H4 (cell line): ENCODE data around the gene DEDD2. TPM values are rescaled to one million over a fixed set of nuclear protein-coding genes. Genes with fewer than 3 reads are reported as not detected.
"Not testable (repeated sequence)": the region's sequence is repeated elsewhere in the genome, so short reads cannot be mapped to it uniquely, and the experiment has no call there.

Experiments
- DNase-seq: peaks from one replicate; pipeline ENCODE4 v3.0.0-alpha.2; 2015; ENCODE audit warnings: low spot score
- total RNA-seq: library from RNA; depleted of rRNA; stranded (reverse); fragments of >200 nt; shearing (Covaris generic); gene quantifications from 2 replicates; pipeline ENCODE4 v1.2.3, GENCODE V29; 2014; rRNA removed

The DEDD2 gene, protein sequence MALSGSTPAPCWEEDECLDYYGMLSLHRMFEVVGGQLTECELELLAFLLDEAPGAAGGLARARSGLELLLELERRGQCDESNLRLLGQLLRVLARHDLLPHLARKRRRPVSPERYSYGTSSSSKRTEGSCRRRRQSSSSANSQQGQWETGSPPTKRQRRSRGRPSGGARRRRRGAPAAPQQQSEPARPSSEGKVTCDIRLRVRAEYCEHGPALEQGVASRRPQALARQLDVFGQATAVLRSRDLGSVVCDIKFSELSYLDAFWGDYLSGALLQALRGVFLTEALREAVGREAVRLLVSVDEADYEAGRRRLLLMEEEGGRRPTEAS
- 10.4 and 14.8 TPM in 2 replicates for total RNA-seq

DNA sequence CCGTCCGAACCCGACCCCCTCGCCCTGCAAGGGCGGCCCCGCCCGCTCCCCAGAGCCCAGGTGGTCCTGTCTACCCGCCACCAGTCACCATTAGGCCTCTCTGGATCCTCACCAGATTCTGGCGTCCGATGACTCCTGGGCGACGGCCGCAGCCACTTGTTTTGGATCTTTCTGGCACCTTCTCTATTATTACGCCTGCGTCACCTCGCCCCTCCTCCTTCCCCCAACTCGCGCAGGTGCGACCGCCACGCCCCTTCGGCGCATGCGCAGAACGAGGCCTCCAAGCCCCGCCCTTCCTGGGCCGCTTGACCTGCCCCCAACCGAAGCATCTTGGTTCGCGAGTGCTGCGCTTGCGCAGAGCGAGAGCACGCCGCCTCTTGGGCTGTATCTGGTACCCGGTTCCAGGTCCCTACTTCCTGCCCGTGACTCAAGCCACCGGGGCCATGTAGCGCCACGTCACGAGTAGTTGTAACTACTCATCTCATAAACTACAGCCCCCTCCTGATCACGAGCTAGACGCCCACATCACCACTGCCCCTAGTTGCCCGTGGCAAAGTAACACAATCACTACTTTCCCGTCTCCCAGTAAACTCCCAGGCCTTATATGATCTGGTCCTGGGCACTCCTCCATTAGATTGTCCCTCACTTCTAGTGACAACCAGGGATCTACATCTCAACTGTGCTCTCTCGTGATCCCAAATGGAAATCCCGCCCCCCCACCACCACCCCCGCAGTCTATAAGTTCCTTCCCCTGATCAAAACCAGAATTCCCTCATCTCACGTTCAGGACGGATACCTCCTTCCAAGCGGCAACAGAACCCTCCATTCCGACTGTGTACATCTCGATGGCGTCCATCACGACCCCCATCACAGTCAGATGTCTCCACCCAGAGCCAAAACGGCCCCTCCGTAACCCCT is at the start of gene DEDD2:
Gene DEDD2, minus strand, starts transcription at position 158 of the 918 bp plus-strand sequence. CDS start 670 bp downstream, outside the sequence.
- peak; percentile 96 for DNase-seq

DNA sequence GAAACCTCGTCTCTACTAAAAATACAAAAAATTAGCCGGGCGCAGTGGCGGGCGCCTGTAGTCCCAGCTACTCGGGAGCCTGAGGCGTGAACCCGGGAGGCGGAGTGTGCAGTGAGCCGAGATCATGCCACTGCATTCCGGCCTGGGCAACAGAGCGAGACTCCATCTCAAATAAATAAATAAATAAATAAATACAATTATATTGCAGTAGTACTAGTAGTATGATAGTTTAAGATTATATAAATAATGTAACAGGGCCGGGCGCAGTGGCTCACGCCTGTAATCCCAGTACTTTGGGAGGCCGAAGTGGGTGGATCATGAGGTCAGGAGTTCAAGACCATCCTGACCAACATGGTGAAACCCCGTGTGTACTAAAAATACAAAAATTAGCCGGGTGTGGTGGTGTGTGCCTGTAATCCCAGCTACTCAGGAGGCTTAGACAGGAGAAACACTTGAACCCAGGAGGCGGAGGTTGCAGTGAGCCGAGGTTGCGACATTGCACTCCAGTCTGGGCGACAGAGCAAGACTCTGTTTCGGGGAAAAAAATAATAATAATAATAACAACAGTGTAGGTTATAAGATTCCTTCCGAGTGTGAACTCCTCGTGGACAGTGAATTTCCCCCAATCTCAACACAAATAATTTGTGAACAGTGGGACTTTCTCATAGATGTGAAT is 49.6 kb upstream of the DEDD2 start:
- DNase-seq: not testable (repeated sequence)

DNA sequence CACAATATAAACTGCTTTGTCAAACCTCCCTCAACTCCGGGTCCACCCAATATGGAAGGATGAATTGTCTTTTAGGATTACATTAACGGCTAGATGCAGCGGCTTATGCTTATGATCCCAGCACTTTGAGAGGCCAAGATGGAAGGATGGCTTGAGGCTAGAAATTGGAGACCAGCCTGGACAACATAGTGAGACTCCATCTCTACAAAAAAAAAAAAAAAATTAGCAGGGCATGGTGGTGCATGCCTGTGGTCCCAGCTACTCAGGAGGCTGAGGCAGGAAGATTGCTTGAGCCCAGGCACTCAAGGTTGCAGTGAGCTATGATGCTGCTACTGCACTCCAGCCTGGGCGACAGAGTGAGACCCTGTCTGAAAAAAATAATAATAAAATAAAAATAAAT is 48.6 kb upstream of the DEDD2 start:
- not testable (repeated sequence) for DNase-seq

DNA sequence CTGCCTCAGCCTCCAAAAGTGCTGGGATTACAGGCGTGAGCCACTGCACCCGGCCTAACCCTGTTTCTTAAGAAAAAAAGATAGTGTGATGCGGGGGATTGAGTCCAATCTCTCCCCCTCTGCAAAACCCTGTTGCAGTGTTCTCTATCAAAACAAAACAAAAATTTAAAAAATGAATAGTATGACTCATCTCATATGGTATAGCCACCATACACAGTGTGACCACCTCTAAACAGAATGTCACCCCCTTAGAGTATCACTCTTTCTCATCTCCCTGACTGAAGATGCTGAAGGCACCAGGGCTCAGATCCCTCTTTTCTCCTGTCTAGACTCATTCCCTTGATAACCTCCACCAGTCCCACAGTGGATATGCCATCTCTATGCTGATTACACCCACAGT is 44.3 kb upstream of the DEDD2 start:
- no peak for DNase-seq

DNA sequence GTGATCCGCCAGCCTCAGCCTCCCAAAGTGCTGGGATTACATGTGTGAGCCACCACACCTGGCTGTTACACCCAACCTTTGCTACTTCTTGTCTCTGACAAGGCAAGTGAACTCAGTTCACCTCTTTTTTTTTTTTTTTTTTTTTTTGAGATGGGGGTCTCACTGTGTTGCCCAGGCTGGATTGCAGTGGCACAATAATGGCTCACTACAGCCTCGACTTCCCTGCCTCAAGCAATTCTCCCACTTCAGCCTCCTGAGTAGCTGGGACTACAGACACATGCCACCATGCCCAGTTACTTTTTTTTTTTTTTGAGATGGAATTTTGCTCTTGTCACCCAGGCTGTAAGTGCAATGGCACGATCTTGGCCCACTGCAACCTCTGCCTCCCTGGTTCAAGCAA is 40.4 kb upstream of the DEDD2 start:
- DNase-seq: not testable (repeated sequence)

DNA sequence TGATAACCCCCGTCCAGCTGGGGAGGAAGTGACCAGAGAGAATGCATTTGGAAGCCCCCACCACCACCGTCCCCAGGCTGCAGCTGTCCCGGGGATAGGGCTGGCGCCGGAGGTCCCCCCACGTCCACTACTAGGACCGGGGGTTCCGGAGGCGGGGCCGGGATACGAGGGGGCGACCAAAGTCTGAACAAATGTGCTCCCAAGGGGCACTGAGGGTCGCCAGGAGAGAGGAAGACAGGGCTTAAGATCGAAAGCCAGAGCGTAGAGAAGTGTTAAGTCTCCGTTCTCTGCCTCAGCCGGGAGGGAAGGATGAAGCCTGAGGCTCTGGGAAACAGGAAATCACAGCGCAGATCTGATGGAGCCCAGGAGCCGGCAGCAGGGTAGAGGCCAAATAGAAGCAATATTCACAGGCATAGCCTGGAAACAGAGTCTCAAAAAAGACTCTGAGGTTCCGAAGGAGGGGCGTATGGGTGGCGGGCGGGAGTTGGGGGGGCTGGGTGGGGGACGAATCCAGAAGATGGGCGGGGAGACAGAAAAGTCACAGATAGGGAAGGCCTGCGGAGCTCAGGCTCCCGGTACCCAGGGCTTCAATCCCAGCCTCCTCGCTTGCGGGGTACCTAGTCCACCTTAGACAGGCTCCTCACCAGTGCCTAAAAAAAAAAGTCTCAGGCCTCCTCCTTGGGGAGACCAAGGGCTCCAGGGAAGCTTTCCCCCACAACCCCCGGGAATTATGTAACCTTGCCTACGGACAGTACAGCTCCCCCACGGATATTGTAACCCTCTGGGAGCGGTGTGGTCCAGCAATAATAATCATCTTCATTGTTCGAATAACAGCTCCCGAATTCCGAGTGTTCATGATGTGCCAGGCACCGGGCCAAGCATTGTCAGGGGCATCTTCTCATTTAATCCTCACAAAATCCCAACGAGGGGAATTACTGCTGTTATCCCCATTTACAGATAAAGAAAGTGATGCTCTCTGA is 38.6 kb upstream of the DEDD2 start:
- no peak for DNase-seq

DNA sequence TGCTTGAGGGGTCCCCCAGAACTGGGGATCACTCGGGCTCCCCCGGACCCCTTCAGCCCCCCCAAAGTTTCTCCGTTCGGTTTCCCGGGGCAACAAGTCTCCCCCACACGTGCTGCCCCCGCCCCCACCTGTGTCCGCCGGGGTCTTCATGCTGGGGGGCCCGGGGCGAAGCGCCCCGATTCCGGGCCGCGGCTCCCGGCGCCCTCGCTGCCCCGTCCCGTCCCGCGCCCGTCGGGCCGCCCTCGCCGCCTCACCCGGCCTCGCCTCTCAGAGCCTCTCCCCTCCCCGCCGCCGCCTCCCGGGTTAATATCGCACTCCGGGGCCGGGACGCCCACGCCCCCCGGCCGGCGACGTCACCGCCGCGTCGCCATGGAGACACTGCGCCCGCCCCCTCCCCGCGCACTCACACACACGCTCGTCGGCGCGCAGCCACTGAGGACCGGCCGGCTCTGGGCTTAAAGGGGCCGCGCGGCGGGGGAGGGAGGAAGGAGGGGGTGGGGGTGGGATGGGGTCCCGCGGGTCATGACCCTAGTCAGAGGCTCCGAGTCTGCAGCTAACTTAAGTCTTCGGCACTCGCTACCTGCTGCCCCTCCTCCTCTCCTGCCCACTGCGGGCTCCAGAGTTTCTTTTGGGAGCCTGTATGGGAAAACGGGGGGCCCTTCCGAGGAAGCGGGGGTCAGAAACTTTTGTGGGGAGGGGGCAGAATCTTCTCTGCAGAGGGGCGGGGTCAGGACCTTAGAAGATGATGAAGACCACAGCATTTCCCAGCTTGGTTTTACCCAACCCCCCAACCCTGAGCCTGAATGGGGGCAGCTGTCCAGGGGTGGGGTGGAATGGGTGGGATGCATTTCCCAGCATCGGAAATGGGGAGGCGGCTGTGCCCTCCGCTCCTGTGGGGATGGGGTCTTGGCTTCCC is 37.6 kb upstream of the DEDD2 start, which contains the start of gene ERF:
Gene ERF, minus strand, starts transcription at position 279 of the 916 bp plus-strand sequence. Its CDS starts 129 bp downstream, at position 150.
- DNase-seq: peak; percentile 85

DNA sequence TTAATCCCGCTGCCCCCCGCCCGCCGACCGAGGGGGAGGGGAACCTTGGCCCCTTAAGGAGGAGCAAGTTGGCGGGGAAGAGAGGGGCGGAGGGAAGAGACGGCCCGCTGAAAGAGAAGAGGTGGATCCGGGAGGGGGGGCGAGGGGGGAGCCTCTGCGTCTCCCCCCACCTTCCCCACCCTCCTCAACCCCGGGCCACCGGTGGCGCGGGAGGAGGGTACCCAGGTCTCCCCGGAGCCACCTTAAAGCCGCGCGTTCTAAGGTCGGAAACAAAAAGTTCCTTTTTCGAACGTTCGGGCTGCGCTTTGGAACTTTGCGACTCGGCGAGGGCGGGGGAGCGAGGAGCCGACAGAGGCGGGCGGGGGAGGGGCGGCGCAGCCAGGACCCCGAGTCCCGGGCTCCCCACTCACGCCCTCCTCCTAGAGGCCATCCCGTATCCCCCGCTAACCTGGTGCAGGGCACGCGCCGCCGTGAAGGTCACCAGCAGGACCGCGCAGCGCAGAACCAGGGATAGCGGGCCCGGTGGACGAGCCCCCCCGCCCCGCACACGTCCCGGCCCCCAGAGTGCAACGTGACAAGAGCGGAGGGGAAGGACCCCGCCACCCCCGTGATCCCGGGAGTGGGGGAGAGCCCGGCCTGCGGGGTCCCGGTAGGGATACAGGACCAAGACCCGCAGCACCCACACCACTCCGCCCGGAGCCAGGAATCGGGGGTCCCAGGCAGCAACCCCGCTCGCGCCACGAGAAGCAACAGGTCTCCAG is 36.8 kb upstream of the DEDD2 start:
- peak; percentile 60 for DNase-seq

DNA sequence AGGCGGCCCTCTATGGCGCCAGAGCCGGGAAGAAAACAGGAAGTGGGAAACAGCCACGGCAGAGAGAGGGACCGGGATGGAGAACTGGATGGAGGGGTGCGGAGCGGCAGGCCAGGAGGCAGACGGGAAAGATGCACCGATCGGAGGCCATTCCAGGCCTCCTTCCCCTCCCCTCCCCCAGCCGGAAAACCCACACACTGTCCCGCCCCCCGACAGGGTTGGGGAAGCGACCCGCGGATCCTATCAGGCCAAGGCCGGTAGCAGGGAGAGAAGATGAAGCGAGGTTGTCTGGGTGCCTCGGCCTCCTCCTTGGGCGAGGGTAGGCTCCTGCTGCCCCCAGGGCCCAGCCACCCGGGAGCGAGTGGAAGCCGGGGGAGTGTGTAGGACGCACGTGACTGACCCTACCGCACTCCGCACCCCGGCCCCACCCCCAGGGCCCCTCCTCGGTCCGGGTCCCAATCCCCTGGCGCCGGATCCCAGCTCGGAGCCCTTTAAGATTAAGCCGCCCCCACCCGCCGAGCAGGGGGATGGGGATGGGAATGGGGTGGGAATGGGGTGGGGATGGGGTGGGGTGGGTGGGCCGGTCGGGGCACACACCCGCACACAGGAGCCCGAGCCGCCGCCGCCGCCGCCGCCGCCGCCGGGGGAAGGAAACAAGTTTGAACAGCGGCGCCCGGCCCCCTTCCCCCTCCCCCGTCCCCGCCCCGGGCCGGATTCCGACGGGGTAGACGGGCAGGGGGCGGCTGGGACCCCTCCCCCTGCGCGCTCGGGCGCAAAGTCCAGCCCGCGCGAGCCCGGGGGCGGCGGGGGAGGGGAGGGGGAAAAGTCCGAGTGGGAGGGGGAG is 36.0 kb upstream of the DEDD2 start:
- DNase-seq: no peak

DNA sequence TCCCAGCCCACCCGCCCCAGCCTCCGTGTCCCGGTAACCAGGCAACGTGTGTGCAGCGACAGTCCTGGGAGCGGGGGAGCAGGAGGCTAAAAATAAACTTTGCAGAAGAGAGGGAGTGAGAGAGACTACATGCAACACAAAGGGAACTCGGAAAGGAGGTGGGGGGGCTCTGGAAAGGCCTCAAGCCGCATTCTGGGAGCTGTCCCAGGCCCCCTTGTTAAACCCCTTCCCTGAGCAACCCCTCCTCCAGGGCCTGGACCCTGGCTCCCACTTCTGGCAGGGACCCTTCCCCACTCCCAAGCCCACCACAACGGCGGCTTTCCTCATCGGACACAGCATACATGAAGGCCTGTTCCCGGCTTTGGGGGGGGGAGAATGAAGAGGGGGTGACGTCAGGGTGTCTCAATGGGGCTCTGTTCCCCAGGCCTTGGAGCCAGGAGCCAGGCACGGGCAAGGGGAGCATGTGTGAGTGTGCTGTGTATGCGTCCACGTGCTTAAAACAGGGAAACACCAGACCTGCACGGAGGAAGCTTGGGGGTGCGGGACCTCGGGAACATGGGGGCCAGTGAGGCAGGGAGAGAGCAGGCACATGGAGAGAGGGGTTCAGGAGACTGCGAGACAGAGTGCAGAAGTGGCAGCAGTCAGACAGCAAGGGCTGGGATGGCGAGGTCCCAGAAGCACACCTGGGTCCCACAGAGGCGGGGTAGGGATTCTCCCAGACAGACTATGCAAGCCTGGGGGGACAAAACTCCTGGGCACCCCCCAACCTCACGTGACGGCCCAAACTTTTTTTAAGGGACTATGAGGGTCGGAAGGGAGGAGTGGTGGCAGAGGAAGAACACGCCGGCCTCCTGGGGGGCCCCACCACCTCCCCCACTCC is 35.1 kb upstream of the DEDD2 start:
- no peak for DNase-seq

DNA sequence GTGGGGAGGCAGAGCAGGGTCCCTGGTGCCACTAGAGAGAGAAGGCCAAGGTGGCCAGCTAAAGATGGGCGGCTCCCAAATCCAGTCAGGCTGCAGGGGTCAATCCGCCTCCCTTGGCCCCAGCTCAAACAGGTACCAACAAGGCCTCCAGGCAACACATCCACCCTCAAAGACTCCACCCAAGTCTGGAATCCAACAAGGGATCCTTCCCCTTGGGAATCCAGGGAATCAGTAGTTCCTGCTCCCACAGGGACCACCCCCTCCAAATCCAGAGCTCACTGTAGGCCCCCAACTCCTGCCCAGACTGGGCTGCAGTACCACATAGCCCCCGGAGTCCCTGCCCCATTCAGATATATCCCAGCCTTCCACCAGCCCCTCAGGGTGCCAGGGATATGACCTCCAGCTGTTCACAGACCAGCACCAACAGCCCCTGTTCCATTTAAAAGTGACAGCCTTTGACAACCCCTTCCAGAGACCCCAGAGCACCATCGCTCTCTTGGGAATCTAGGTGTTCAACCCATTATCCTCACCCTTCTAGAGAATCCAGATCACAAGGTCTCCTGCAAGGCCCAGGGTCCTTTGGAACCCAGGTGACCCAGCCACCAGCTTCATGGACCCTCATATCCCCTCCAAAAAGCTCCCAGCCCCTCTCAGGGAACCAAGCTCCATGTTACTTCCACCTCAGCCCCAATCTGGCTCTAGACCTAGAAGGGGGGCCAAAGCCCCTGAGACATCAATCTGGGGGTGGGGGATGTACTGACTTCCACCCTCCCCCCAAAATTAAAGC is 34.3 kb upstream of the DEDD2 start:
- DNase-seq: no peak

DNA sequence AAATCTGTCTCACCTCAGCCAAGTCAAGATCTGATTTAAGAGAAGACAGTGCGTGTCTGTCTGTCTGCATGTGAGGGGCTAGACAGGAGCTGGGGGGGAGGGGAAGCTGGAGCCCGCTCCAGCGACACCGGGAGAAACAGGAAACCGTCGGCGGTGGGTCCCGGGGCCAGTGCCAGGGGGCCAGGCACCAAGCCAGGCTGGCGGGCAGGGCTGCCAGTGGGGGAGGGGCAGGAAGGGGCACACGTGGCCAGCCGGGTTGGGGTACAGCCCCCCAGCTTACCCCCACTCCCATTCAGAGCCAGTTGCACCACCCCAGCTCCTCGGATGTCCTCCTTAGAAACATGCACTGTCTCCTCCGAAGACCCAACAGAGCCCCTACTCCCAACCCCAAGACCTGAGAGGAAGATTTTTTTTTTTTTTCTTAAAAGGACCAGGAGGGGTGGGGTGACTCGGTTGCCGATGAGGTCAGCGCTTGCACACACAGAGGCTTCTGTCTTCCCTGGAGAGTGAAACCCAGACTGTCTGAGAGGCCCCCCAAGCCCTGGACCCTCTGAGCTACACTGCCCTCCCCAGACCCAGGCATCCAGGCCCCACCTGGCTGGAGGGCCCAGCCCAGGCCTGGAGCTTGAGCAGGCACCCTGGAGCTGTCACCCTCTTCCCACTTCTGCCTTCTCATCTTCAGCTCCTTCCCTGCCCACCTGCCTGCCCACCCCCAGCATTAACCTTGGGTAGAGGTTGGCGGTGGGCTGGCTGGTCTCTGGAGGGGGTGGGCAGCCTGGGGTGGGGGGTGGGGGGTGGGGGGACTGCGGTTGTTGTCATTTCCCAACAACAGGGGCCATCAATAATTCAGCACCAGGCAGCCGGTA is 33.4 kb upstream of the DEDD2 start:
- DNase-seq: no peak

DNA sequence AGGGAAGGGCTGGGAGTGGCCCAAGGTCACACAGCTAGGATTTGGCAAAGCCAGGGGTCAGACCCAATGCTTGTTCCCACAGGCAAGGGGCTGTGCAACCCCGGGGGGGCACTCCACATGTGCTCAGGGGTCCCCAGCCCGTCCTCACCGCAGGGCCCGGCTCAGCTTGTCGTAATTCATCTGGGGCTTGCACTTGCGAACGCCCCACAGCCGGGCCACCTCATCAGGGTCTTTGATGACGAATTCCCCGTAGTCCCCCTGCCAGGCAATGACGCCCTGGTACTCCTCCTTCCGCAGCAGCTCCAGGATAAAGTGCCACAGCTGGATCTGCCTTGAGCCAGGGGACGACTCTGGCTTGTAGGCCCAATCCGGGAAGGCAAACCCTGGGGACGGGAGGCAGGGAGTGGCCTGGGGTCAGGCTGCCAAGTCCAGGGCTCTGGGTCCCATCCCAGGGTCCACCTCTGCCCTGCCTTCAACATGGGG is 32.7 kb upstream of the DEDD2 start:
- no peak for DNase-seq

DNA sequence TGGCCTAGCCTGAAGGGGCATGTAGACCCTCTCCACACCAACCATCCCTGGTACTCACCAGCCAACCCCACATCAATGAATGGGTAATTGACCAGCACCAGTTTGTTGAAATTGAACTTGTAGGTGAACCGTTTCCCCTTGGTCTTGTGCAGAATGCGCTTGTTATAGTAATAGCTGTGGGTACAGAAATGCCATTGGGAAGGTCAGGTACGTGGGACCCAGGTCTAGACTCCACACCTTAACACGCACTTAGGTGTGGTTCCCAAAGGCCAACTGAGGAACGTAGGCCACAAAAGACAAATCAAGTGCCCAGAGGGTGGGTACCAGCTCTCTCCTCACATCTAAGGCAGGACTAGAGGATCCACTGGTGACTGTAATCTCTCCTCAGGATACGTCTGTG is 32.3 kb upstream of the DEDD2 start:
- no peak for DNase-seq

DNA sequence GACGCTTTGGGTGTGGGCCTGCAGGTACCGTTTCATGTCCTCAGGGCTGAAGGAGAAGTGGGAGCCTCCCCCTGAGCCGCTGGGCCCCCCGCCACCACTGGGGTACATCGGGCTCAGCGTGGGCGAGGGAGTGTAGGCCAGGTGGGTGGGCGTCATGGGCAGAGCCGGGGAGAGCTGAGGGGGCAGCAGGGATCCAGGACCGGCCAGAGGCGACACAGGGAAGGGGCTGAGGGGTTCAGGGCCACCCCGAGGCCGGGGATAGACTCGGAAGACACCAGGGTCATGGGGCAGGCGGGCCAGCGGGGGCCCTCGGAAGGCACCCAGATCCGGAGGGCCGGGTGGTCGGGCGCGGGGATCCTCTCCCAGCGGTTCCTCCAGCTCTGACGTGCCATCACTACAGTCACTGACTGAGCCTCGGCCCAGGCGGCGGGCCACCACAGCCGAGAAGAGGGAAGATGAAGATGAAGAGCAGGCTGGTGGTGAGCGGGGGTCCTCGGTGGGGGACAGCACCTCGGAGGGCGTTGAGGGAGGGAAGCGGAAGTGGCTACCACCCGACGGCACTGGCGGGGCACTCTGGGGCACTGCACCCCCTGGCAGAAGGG is 31.8 kb upstream of the DEDD2 start:
- DNase-seq: no peak
